Hepatocyte (in vitro differentiated cells): ENCODE data around the gene NGEF. TPM values are rescaled to one million over a fixed set of nuclear protein-coding genes. Genes with fewer than 3 reads are reported as not detected.

Experiments used
- DNase-seq: peaks from one replicate; pipeline ENCODE4 v3.0.0-alpha.2; 2016; ENCODE audit warnings: low spot score
- H2AFZ ChIP-seq: fragments of 200-600 bp; sonication (generic); 2 replicates; pipeline ENCODE4 v1.6.0; 2016; ENCODE audit warnings: antibody characterized with exemption, mild to moderate bottlenecking
- H3K27ac ChIP-seq: fragments of 200-600 bp; sonication (generic); 2 replicates; pipeline ENCODE4 v1.5.1; 2016; ENCODE audit warnings: mild to moderate bottlenecking
- H3K27me3 ChIP-seq: fragments of 200-600 bp; sonication (generic); 2 replicates; pipeline ENCODE4 v1.6.1; 2016
- H3K36me3 ChIP-seq: fragments of 200-600 bp; sonication (generic); replicated peaks from 2 replicates; pipeline ENCODE4 v1.5.1; 2016; ENCODE audit warnings: low read depth; ENCODE audit not compliant: insufficient read depth
- H3K4me1 ChIP-seq: fragments of 200-600 bp; sonication (generic); 2 replicates; pipeline ENCODE4 v1.5.1; 2016; ENCODE audit warnings: mild to moderate bottlenecking, moderate library complexity; ENCODE audit not compliant: insufficient read depth
- H3K4me2 ChIP-seq: fragments of 200-600 bp; sonication (generic); 2 replicates; pipeline ENCODE4 v1.6.0; 2016
- H3K4me3 ChIP-seq: fragments of 200-600 bp; sonication (generic); 2 replicates; pipeline ENCODE4 v1.5.1; 2016; ENCODE audit warnings: mild to moderate bottlenecking
- H3K79me2 ChIP-seq: fragments of 200-600 bp; sonication (generic); 2 replicates; pipeline ENCODE4 v1.6.0; 2017; ENCODE audit warnings: mild to moderate bottlenecking
- H3K9me2 ChIP-seq: fragments of 200-600 bp; sonication (generic); replicated peaks from 2 replicates; pipeline ENCODE4 v1.6.0; 2017; ENCODE audit warnings: mild to moderate bottlenecking; ENCODE audit not compliant: insufficient read depth
- H3K9me3 ChIP-seq: fragments of 200-600 bp; sonication (generic); 2 replicates; pipeline ENCODE4 v1.5.1; 2016; ENCODE audit warnings: low read depth, mild to moderate bottlenecking
- H4K20me1 ChIP-seq: fragments of 200-600 bp; sonication (generic); 2 replicates; pipeline ENCODE4 v1.6.0; 2016; ENCODE audit warnings: mild to moderate bottlenecking; ENCODE audit not compliant: insufficient read depth, poor library complexity, severe bottlenecking
- EZH2 ChIP-seq: fragments of 200-600 bp; sonication (generic); IDR thresholded peaks from 2 replicates; pipeline ENCODE4 v1.6.1; 2016; ENCODE audit warnings: antibody characterized with exemption, mild to moderate bottlenecking, borderline replicate concordance
- EZH2phosphoT487 ChIP-seq: fragments of 200-600 bp; sonication (generic); IDR thresholded peaks from one replicate; pipeline ENCODE4 v1.6.1; 2018; ENCODE audit warnings: antibody characterized with exemption, mild to moderate bottlenecking, low read depth, moderate library complexity; ENCODE audit not compliant: unreplicated experiment, severe bottlenecking
- WGBS: methylation state at CpG from one replicate; pipeline ENCODE4 v1.1.6; 2016; ENCODE audit warnings: low lambda C conversion rate; ENCODE audit errors: missing lambda C conversion rate; 5-methylcytosine and 5-hydroxymethylcytosine counted together
- polyA plus RNA-seq: library from polyadenylated mRNA; unstranded; fragments of >200 nt; fragmentation: Nextera tagmentation; extraction: Ambion mirVana; gene quantifications from 2 replicates; pipeline ENCODE4 v1.2.1, GENCODE V29; 2016
- total RNA-seq: library from RNA; depleted of rRNA; stranded (reverse); fragments of >200 nt; gene quantifications from 2 replicates; pipeline ENCODE4 v1.2.3, GENCODE V29; 2014
- TF ChIP-seq, protein P1 (sequence below): fragments of 200-600 bp; sonication (generic); IDR thresholded peaks from 2 replicates; pipeline ENCODE4 v1.5.1; 2016; ENCODE audit warnings: antibody characterized with exemption, mild to moderate bottlenecking; ENCODE audit not compliant: poor library complexity

Gene NGEF
- total and polyA plus RNA-seq, 2 experiments from 2014 or later = 2.2 to 3.2 TPM

DNA sequence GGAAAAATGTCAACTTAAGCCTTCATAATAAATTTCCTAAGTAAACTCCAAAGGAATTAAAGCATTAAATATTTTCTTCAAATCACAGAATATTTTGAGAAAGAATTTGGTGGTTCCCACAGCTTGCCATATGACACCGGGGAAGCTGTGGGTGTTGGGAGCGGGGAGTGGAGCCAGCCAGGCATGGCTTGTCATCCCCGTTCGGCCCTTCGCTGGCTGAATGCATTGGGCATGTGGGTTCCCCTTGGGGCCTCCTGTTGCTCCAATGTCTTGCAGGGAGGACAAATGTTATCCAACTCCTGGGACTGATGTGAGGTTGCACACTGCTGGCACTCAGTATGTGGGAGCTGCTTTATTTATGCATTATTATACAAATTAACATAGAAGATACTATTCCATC is 18.6 kb downstream of the NGEF start:
- Histone ChIP-seq H2AFZ (no peak overlapping the region), H3K9me2 (no peaks in the 10 kb centered on the region), H3K4me1 (no peaks in the 10 kb centered on the region), H3K4me2 (no peak overlapping the region), H3K79me2 (no peaks in the 10 kb centered on the region), H3K4me3 (no peak overlapping the region), H3K27ac (no peak overlapping the region), H4K20me1 (no peaks in the 10 kb centered on the region), H3K9me3 (no peaks in the 10 kb centered on the region), H3K36me3 (no peaks in the 10 kb centered on the region), H3K27me3 (no peaks in the 10 kb centered on the region)
- WGBS = 93% methylated on average over 5 of the region's 5 CpGs
- no peak for DNase-seq
- no peak for TF ChIP-seq EZH2
- TF ChIP-seq, protein P1, sequence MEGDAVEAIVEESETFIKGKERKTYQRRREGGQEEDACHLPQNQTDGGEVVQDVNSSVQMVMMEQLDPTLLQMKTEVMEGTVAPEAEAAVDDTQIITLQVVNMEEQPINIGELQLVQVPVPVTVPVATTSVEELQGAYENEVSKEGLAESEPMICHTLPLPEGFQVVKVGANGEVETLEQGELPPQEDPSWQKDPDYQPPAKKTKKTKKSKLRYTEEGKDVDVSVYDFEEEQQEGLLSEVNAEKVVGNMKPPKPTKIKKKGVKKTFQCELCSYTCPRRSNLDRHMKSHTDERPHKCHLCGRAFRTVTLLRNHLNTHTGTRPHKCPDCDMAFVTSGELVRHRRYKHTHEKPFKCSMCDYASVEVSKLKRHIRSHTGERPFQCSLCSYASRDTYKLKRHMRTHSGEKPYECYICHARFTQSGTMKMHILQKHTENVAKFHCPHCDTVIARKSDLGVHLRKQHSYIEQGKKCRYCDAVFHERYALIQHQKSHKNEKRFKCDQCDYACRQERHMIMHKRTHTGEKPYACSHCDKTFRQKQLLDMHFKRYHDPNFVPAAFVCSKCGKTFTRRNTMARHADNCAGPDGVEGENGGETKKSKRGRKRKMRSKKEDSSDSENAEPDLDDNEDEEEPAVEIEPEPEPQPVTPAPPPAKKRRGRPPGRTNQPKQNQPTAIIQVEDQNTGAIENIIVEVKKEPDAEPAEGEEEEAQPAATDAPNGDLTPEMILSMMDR = no peak
- TF ChIP-seq EZH2phosphoT487 = no peak

DNA sequence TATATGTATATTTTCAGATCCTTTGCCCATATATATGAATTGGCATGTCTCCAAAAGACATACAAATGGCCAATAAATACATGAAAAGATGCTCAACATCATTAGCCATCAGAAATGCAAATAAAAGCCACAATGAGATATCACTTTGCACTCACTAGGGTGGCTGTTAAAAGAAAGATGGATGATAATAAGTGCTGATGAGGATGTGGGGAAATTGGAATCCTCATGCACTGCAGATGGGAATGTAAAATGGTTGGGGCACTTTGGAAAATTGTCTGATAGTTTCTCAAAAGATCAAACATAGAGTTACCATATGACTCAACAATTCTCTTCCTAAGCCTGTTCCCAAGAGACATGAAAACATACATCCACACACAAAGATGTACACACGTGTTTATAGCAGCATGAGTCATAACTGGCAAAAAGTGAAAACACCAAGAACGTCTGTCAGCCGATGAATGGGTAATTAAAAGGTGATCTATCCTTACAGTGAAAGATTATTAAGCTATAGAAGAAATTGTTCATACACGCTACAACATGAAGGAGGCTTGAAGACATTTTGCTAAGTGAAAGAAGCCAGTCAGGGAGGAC is 19.7 kb downstream of the NGEF start:
- no peak overlapping the region for H3K4me2 ChIP-seq
- no peak overlapping the region for H3K4me3 ChIP-seq
- H3K27ac ChIP-seq = no peak overlapping the region
- H3K79me2 ChIP-seq = no peaks in the 10 kb centered on the region
- no peak for DNase-seq
- H3K9me3 ChIP-seq = no peaks in the 10 kb centered on the region
- 82% methylated on average over 4 of the region's 4 CpGs for WGBS
- TF ChIP-seq EZH2 = no peak
- TF ChIP-seq, protein P1 = no peak
- no peak for TF ChIP-seq EZH2phosphoT487
- H3K4me1 ChIP-seq = peaks cover 1% of the 10 kb centered on the region
- H3K36me3 ChIP-seq = no peaks in the 10 kb centered on the region
- no peaks in the 10 kb centered on the region for H3K9me2 ChIP-seq
- H4K20me1 ChIP-seq = no peaks in the 10 kb centered on the region
- no peak overlapping the region for H2AFZ ChIP-seq
- H3K27me3 ChIP-seq = no peaks in the 10 kb centered on the region

DNA sequence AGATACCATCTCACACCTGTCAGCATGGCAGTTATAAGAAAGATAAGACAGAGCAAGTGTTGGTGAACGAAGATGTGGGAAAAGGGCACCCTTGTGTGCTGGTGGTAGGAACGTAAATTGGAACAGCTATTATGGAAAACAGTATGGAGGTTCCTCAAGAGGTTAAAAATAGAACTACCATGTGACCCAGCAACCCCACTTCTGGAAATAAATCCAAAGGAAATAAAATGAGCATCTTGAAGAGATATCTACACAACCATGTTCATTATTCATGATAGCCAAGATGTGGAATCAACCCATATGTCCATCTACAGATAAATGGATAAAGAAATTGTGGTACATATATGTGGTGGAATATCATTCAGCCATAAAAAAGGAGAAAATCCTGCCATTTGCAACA is 26.9 kb downstream of the NGEF start:
- peaks cover 9% of the 10 kb centered on the region for H3K4me1 ChIP-seq
- H3K27me3 ChIP-seq = no peaks in the 10 kb centered on the region
- H3K9me3 ChIP-seq = no peaks in the 10 kb centered on the region
- no peak overlapping the region for H3K4me2 ChIP-seq
- H3K36me3 ChIP-seq = no peaks in the 10 kb centered on the region
- H4K20me1 ChIP-seq = no peaks in the 10 kb centered on the region
- 88% methylated on average over 2 of the region's 2 CpGs for WGBS
- no peak overlapping the region for H2AFZ ChIP-seq
- H3K4me3 ChIP-seq = no peak overlapping the region
- no peaks in the 10 kb centered on the region for H3K79me2 ChIP-seq
- H3K9me2 ChIP-seq = no peaks in the 10 kb centered on the region
- TF ChIP-seq EZH2phosphoT487 (no peak), EZH2 (no peak)
- TF ChIP-seq, protein P1 = no peak
- DNase-seq = no peak
- no peak overlapping the region for H3K27ac ChIP-seq
